Retinal pigment epithelial cell (primary cell): ENCODE measurements around the gene PI4K2B.
"Not testable (repeated sequence)": the region's sequence is repeated elsewhere in the genome, so short reads cannot be mapped to it uniquely, and the experiment has no call there.

Source experiments
- DNase-seq: peaks from one replicate; pipeline ENCODE4 v3.0.0-alpha.2; 2010; ENCODE audit warnings: low read depth
- H3K4me3 ChIP-seq: 2 replicates; pipeline ENCODE4 v1.5.1; 2011; ENCODE audit warnings: mild to moderate bottlenecking, low read length, control low read depth, moderate library complexity
- TF ChIP-seq, protein P1 (sequence below): conservative IDR thresholded peaks from 2 replicates; pipeline ENCODE4 v1.5.1; 2011; ENCODE audit warnings: low read depth, low read length, control low read depth, inconsistent platforms

The PI4K2B gene

DNA sequence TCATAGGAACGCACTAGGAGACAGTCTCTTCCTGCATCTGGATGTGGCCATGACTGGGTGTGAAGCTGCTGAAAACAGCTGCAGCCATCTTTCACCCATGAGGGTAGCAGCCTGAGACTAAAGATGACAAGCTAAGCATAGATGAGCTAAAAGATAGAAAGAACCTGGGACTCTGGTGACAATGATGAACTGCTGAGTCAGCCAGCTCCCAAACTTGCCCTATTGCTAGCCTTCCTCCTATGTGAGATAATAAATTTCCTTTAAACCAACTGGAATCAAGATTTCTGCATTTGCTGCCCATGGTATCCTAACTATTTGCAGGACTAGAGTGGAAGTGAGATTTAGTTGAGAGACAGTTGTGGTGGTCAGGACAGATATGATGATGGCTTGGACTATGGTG lies 21.0 kb upstream of the PI4K2B start:
- TF ChIP-seq, protein P1, sequence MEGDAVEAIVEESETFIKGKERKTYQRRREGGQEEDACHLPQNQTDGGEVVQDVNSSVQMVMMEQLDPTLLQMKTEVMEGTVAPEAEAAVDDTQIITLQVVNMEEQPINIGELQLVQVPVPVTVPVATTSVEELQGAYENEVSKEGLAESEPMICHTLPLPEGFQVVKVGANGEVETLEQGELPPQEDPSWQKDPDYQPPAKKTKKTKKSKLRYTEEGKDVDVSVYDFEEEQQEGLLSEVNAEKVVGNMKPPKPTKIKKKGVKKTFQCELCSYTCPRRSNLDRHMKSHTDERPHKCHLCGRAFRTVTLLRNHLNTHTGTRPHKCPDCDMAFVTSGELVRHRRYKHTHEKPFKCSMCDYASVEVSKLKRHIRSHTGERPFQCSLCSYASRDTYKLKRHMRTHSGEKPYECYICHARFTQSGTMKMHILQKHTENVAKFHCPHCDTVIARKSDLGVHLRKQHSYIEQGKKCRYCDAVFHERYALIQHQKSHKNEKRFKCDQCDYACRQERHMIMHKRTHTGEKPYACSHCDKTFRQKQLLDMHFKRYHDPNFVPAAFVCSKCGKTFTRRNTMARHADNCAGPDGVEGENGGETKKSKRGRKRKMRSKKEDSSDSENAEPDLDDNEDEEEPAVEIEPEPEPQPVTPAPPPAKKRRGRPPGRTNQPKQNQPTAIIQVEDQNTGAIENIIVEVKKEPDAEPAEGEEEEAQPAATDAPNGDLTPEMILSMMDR, result no peak
- H3K4me3 ChIP-seq, result no peak overlapping the region
- no peak for DNase-seq

GRCh38 chr4:25213347-25213979 lies 20.4 kb upstream of the PI4K2B start:
- DNase-seq, result no peak
- TF ChIP-seq, protein P1, result no peak
- no peak overlapping the region for H3K4me3 ChIP-seq

DNA sequence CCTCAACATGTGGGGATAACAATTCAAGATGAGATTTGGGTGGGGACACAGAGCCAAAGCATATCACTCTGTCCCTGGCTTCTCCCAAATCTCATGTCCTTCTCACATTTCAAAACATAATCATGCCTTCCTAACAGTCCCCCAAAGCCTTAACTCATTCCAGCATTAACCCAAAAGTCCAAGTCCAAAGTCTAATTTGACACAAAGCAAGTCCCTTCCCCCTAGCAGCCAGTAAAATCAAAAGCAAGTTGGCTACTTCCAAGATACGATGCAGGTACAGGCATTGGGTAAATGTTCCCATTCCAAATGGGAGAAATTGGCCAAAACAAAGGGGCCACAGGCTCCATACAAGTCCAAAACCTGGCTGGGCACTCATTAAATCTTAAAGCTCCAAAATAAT lies 19.1 kb upstream of the PI4K2B start:
- DNase-seq, H3K4me3 ChIP-seq: not testable (repeated sequence)

- TF ChIP-seq, protein P1, result no peak
- no peak overlapping the region for H3K4me3 ChIP-seq
- no peak for DNase-seq
Measured at GRCh38 chr4:25215511-25215910, 18.3 kb upstream of the PI4K2B start.

GRCh38 chr4:25221377-25221776 lies 12.5 kb upstream of the PI4K2B start:
- TF ChIP-seq, protein P1, result no peak
- no peak for DNase-seq
- H3K4me3 ChIP-seq, result no peak overlapping the region

DNA sequence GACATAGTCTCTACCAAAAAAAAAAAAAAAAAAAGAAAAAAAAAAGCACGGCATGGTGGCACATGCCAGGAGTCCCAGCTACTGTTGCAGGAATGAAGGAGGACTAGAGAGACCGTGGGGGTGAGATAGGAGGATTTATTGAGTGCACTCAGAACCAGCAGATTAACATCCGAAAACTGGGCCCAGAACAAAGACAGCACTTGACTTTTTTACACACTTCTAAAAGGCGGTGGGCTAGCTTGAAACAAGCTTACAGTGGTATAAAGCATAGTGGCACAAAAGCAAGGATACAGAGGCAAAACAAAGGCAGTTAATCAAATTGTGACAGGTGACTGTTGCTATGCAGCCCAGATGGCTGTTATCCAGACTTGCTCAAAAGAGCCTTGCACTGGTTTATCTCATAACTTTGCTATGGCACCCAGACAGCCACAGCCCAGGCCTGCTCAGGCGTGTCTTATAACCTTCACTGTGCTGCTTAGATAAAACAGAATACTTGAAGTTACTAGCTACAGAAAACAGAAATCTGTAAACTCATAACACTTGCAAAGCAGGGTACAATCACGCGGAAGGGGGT lies 9.9 kb upstream of the PI4K2B start:
- TF ChIP-seq, protein P1, result no peak
- H3K4me3 ChIP-seq, result no peak overlapping the region
- DNase-seq, result no peak

- TF ChIP-seq, protein P1, result no peak
- DNase-seq, result no peak
- H3K4me3 ChIP-seq, result no peak overlapping the region
Measured at GRCh38 chr4:25229804-25230203, 4.0 kb upstream of the PI4K2B start.
